Stimulated activated naive CD8-positive, alpha-beta T cell treated with anti-CD3 and anti-CD28 coated beads, Interleukin-15, Interleukin-2, amounts not matched to agents 100 ng/mL and 50 ng/mL, for 24 hours (primary cell): ENCODE measurements around the gene MCUB.

Source experiments
- H3K27ac Mint-ChIP-seq: one replicate; pipeline ENCODE4 v1.8.0; 2021; ENCODE audit warnings: mild to moderate bottlenecking, mixed read lengths
- H3K27me3 Mint-ChIP-seq: one replicate; pipeline ENCODE4 v1.8.0; 2021; ENCODE audit warnings: mixed read lengths
- H3K36me3 Mint-ChIP-seq: one replicate; pipeline ENCODE4 v1.8.0; 2021; ENCODE audit warnings: low read depth, mixed read lengths
- H3K4me1 Mint-ChIP-seq: one replicate; pipeline ENCODE4 v1.8.0; 2021; ENCODE audit warnings: low read depth, mixed read lengths
- H3K4me3 Mint-ChIP-seq: one replicate; pipeline ENCODE4 v1.8.0; 2021; ENCODE audit warnings: mild to moderate bottlenecking, mixed read lengths
- H3K9me3 Mint-ChIP-seq: one replicate; pipeline ENCODE4 v1.8.0; 2021; ENCODE audit warnings: mixed read lengths

Gene MCUB

DNA sequence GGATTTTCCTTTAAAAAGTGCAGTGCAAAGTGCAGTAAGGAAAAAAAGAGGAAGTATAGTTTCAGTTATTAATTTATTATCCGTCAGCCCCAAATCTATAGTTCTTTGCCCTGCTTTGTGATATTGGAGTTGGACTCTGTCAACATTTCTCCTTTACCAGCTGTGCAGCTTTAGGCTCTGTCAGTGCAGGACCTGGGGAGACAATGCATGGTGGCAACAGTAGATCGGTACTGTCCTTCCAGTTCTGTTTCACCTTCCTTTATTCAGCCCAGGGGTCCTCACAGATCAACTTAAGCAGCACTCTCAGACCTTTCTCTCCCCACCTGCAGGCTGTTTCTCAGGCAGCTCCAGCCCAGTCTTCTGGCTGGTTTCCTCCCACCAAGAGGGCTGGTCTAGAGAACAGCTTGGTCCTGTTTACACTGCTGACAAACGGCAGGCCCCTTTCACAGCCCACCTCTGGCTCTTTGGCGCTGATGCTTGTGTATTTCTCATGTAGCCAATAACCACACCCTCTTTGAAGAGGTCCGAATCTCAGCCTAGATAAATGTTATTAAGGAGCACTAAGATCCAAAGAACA is 71.6 kb downstream of the MCUB start:
- Mint-ChIP-seq H3K9me3 (peaks cover 9% of the 10 kb centered on the region), H3K27me3 (no peaks in the 10 kb centered on the region), H3K36me3 (peaks cover 33% of the 10 kb centered on the region), H3K27ac (peak overlapping the region; percentile 41), H3K4me3 (no peak overlapping the region), H3K4me1 (peaks cover 38% of the 10 kb centered on the region)

DNA sequence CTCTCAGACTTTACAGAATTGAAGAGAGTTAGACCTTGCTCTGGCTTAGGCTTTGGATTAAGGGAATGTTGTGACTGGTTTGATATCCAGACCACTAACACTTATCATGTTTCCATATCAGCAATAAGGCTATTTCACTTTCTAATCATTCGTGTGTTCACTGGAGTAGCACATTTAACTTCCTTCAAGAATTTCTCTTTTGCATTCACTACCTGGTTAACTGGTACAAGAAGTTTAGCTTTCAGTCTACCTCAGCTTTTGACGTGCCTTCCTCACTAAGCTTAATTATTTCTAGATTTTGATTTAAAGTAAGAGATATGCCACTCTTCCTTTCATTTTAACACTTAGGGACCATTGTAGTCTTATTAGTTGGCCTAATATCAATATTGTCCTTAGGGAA is 80.6 kb downstream of the MCUB start:
- peaks cover 37% of the 10 kb centered on the region for H3K36me3 Mint-ChIP-seq
- peaks cover 29% of the 10 kb centered on the region for H3K4me1 Mint-ChIP-seq
- H3K27ac Mint-ChIP-seq, result peak overlapping the region; percentile 62
- H3K27me3 Mint-ChIP-seq, result no peaks in the 10 kb centered on the region
- H3K9me3 Mint-ChIP-seq, result peaks cover 27% of the 10 kb centered on the region
- no peak overlapping the region for H3K4me3 Mint-ChIP-seq

DNA sequence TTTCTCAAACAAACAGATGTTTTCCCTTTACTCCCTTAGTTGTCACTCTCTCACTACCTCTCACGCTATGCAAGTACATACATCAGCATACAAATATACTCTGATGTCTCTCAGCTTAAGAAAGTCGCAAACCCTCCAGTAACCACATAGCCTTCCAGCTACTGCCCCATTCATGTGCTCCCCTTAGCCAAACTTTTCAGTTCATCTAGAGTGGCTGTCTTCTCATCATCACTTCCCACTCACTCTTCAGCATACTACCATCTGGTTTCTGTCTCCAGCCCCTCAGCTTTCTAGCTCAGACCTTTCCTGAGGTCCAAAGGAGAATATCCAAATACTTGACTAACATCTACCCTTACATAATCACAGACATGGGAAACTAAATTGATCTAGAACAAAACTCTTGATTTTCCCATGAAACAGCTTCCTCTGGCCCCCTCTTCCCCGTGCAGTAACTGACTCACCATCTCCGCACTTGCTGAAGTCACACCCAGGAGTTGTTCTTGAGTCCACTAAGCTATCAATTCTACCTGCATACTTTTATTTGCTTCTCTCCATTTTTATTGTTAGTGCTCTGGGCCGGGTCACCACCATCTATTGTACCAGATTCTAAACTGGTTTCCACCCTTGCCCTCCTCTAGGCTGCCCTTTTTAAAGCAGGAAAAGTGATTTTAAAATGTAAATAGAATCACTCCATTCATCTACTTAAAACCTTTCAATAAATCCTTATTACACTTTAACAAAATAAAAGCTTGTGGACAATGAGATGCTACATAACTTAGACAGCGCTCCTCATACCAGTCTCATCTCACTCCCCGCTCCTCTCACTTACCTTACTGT is 86.0 kb downstream of the MCUB start:
- peaks cover 6% of the 10 kb centered on the region for H3K9me3 Mint-ChIP-seq
- no peak overlapping the region for H3K27ac Mint-ChIP-seq
- no peak overlapping the region for H3K4me3 Mint-ChIP-seq
- H3K27me3 Mint-ChIP-seq, result no peaks in the 10 kb centered on the region
- H3K36me3 Mint-ChIP-seq, result peaks cover 25% of the 10 kb centered on the region
- peaks cover 48% of the 10 kb centered on the region for H3K4me1 Mint-ChIP-seq

DNA sequence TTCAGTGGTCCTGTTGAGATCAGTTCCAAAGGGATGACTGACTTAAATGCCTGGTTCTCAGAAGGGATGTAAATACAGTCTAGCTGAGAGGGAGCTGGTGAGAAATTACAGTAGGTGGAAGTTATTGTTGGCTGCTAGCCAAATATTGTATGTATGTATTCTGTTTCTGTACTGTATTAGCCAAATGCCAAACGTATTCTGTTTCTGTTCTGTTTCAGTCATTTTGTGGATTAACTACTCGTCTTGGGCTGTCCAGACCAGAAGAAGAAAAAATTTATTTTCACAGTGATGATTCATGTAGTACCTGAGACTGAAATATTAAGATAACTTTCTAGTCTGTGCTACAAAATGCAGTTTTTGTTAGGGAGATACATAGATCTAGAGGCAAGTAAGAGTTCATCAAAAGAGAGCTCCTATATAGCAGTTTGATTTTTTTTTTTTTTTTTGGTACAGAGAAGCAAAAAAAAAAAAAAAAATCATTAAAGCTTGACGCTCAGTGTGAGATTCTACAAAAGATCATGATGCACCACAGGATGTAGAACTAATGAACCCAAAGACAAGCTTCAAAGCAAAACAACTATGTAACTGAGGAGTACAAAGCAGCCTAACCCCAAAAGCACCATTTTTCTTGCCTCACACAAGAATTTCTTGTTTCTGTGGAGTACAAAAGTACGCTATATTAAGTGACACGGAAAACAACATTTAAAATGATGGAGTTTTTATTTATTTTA is 88.4 kb downstream of the MCUB start:
- Mint-ChIP-seq H3K27ac (peak overlapping the region; percentile 51), H3K4me3 (peak overlapping the region; percentile 57)

DNA sequence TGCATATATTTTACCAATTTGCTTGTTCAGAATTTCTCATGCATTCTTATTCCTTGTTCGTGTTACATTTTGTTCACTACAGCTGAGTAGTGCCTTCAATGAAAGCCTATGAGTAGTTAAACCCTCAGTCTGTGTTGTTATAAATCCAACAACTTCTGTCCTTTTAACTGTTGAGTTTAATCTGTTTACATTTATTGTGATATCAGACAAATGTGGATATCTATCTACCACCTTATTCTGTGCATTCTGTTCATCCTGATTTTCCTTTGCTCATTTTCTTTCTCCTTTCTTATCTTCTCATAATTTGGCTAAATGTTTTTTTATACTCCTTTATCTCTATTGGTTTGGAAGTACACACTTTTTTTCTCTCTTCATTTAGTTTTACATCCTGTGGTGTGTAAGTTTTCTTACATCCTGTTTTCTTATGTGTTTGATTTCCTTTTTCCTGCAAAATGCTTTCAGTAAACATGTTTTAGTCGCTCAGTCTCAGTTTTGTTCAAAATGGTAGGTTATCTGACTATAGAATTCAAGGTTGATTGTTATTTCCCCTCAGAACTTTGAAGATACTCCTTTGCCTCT is 89.0 kb downstream of the MCUB start:
- Mint-ChIP-seq H3K36me3 (peaks cover 46% of the 10 kb centered on the region), H3K4me1 (peaks cover 37% of the 10 kb centered on the region), H3K27me3 (no peaks in the 10 kb centered on the region), H3K4me3 (peak overlapping the region; percentile 57), H3K27ac (peak overlapping the region; percentile 75), H3K9me3 (peaks cover 11% of the 10 kb centered on the region)

More for the DNA sequence above, 88.4 kb downstream of the MCUB start:
- Mint-ChIP-seq H3K4me1 (peaks cover 37% of the 10 kb centered on the region), H3K9me3 (peaks cover 11% of the 10 kb centered on the region), H3K36me3 (peaks cover 42% of the 10 kb centered on the region), H3K27me3 (no peaks in the 10 kb centered on the region)

DNA sequence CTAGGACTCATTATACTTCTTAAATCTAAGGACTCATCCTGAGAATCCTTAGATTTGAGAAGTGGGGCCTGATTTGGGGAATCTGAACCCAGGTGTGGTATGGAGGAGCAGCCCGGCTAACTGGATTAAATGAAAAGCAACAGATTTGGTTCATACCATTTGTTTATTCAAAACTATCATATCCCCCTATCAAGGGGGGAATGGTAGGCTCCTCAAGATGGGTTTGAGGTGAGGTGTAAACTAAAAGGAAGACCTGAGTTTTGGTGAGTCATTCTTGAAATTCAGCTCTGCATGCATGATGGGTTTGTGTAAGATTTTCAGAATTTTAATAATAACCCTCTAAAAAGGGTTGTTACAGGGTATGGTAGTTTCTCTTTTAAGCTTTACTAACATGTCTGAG is 89.8 kb downstream of the MCUB start:
- Mint-ChIP-seq H3K36me3 (peaks cover 46% of the 10 kb centered on the region), H3K4me1 (peaks cover 42% of the 10 kb centered on the region), H3K4me3 (no peak overlapping the region), H3K27me3 (no peaks in the 10 kb centered on the region), H3K9me3 (peaks cover 11% of the 10 kb centered on the region), H3K27ac (peak overlapping the region; percentile 41)

DNA sequence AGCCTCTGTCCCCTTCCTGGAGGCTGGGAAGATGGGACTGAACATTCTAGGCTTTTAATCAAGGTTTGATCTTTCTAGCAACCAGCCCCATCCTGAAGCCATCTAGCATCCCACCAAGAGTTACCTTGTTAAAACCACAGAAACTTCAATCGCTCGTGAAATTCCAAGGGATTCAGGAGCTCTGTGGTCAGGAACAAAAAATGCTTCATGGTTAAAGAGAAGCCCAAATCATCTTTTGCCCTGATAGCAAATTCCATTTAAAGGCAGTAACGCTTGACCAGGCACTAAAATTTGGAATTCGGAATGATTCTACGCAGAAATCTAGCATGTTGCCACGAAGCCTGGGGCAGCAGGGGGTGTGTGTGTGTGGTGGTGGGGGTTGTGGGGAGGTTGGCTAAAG is 95.3 kb downstream of the MCUB start:
- no peaks in the 10 kb centered on the region for H3K27me3 Mint-ChIP-seq
- H3K36me3 Mint-ChIP-seq, result peaks cover 23% of the 10 kb centered on the region
- H3K27ac Mint-ChIP-seq, result peak overlapping the region; percentile 36
- H3K4me3 Mint-ChIP-seq, result no peak overlapping the region
- peaks cover 6% of the 10 kb centered on the region for H3K9me3 Mint-ChIP-seq
- peaks cover 45% of the 10 kb centered on the region for H3K4me1 Mint-ChIP-seq

DNA sequence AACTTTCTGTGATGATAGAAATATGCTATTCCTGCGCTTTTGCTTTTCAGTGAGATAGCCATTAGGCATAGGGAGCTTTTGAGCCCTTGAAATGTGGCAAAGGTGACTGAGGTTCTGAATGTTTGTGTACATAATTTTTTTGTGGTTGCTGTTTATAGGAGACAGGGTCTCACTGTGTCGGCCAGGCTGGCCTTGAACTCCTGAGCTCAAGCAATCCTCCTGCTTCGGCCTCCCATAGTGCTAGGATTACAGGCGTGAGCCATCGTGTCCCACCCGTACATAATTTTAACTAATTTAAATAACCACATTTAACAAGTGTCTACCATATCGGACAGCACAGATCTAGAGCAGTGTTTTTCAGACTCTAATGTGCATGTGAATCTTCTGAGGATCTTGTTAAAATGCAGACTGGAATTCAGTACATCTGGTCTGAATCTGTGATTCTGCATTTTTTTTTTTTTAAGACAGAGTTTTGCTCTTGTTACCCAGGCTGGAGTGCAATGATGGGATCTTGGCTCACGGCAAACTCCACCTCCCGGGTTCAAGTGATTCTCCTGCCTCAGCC is 97.9 kb downstream of the MCUB start:
- no peaks in the 10 kb centered on the region for H3K27me3 Mint-ChIP-seq
- H3K36me3 Mint-ChIP-seq, result peaks cover 15% of the 10 kb centered on the region
- H3K9me3 Mint-ChIP-seq, result no peaks in the 10 kb centered on the region
- peaks cover 33% of the 10 kb centered on the region for H3K4me1 Mint-ChIP-seq
- no peak overlapping the region for H3K4me3 Mint-ChIP-seq
- no peak overlapping the region for H3K27ac Mint-ChIP-seq

DNA sequence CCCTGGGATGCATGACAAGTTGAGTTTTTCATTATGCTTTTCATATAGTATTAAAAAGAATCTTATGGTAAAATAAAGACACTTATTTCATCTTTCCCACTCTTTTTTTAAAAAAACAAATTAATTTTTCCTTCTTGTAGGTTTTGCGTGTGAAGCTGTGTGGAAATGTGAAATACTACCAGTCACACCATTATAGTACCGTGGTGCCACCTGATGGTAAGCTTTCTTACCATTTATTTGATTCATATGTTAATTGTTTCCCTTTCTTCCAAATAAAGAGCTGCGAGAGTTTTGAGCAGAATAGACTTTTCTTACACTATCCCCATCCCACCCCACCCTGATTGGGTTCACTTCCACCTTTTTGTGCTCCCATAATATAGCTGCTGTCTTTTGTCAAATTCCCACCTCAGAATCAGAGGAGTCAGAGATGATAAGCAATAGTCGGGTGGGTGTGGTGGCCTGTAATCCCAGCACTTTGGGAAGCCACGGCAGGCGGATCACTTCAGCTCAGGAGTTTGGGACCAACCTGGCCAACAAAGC is 98.9 kb downstream of the MCUB start:
- Mint-ChIP-seq H3K27ac (no peak overlapping the region), H3K27me3 (no peaks in the 10 kb centered on the region), H3K4me3 (no peak overlapping the region), H3K36me3 (peaks cover 13% of the 10 kb centered on the region), H3K9me3 (no peaks in the 10 kb centered on the region), H3K4me1 (peaks cover 33% of the 10 kb centered on the region)

DNA sequence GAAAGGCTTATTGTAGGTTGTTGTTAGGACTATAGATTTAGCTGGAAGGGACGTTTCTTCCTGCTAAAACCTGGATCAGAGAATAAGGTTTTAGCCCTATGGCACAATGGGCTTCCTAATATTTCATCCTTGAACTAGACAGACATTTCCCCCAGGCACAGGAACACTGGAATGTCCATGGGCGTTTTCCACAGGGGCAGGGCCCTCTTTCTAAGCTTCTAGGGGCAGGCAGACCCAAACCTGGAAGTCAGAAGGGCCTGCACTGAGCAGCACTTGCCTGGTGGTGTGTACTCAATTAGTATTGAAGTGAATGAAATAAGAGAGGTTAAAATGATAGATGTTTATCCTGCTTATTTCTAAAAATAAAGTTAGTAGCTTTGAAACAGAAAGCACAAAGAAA is 102.1 kb downstream of the MCUB start:
- H3K4me3 Mint-ChIP-seq, result no peak overlapping the region
- H3K27me3 Mint-ChIP-seq, result no peaks in the 10 kb centered on the region
- H3K9me3 Mint-ChIP-seq, result no peaks in the 10 kb centered on the region
- peaks cover 31% of the 10 kb centered on the region for H3K4me1 Mint-ChIP-seq
- peaks cover 19% of the 10 kb centered on the region for H3K36me3 Mint-ChIP-seq
- peak overlapping the region; percentile 19 for H3K27ac Mint-ChIP-seq

DNA sequence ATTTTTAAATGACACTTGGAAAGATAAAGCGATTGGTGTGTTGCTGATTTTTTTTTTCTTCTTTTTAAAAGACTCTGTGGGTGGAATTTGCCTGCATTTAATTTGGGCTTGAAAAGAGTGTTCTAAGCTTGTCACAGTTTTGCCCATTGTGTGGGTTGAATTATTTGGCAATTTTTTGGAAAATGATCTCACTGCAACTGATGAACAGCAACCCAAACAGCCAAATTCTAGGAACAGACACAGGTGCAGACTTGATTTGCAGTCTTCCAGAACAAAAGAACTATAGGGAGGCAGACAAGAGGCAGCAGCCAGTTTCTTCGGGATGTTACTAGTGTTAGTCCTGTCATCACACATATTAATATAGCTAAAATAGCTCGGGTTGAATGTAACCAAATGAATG is 102.7 kb downstream of the MCUB start:
- H3K4me1 Mint-ChIP-seq, result peaks cover 33% of the 10 kb centered on the region
- H3K36me3 Mint-ChIP-seq, result peaks cover 20% of the 10 kb centered on the region
- H3K27ac Mint-ChIP-seq, result no peak overlapping the region
- H3K4me3 Mint-ChIP-seq, result no peak overlapping the region
- H3K27me3 Mint-ChIP-seq, result no peaks in the 10 kb centered on the region
- no peaks in the 10 kb centered on the region for H3K9me3 Mint-ChIP-seq

DNA sequence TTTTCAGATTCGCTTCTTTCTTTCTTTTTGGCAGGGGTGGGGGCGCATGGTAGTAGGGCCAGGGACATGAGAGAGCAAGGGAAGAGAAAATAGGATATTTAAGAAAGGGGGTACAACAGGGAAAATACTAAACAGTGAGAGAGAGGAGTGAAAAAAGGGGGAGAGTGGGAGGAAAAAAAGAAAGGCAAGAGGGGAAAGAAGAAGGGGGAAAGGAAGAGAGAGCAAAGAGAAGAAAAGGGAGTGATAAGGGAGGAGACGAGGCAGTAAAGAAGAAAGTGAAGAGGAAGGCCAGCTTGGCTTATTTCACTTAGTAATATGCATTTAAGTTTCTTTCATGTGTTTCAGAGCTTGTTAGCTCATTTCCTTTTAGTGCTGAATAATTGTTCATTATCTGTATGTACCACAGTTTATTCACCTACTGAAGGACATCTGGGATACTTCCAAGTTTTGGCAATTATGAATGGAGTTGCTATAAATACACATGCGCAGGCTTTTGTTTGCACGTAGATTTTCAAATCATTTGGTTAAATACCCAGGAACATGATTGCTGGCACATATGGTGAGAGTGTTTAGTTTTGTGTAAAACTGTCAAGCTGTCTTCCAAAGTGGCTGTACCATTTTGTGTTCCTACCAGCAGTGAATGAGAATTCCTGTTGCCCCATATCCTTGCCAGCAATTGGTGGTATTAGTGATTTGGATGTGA is 105.9 kb downstream of the MCUB start:
- Mint-ChIP-seq H3K27ac (peak overlapping the region; percentile 8), H3K27me3 (no peaks in the 10 kb centered on the region), H3K36me3 (peaks cover 43% of the 10 kb centered on the region), H3K4me1 (peaks cover 52% of the 10 kb centered on the region), H3K9me3 (no peaks in the 10 kb centered on the region), H3K4me3 (no peak overlapping the region)

DNA sequence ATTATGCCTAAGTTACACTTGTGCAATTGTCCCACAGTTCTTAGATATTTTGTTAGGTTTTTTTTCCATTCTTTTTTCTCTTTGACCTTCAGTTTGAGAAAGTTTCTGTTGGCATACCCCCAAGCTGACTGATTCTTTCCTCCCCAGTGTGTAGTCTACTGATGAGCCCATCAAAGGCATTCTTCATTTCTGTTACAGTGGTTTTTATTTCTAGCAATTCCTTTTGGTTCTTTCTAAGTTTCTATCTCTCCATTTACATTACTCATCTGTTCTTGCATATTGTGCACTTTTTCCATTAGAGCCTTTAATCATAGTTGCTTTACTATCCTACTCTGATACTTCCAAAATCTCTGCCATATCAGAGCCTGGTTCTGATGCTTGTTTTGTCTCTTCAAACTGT is 111.3 kb downstream of the MCUB start:
- H3K4me3 Mint-ChIP-seq, result peak overlapping the region; percentile 21
- H3K4me1 Mint-ChIP-seq, result peaks cover 69% of the 10 kb centered on the region
- H3K27me3 Mint-ChIP-seq, result no peaks in the 10 kb centered on the region
- H3K36me3 Mint-ChIP-seq, result peaks cover 57% of the 10 kb centered on the region
- H3K27ac Mint-ChIP-seq, result peak overlapping the region; percentile 84
- peaks cover 7% of the 10 kb centered on the region for H3K9me3 Mint-ChIP-seq
